ENCODE results near the gene DERA. TPM values are rescaled to one million over a fixed set of nuclear protein-coding genes. Genes with fewer than 3 reads are reported as not detected.

Gene DERA
- polyA plus RNA-seq, 1 donor from 2014 or later = 29.9 TPM

GRCh38 chr12:16075887-16076286, 164.8 kb downstream of the DERA start:
- Mint-ChIP-seq H3K27ac (no peak overlapping the region), H3K9me3 (no peaks in the 10 kb centered on the region), H3K4me3 (no peak overlapping the region), H3K36me3 (no peaks in the 10 kb centered on the region), H3K27me3 (peaks cover 4% of the 10 kb centered on the region), H3K4me1 (no peaks in the 10 kb centered on the region)

DNA sequence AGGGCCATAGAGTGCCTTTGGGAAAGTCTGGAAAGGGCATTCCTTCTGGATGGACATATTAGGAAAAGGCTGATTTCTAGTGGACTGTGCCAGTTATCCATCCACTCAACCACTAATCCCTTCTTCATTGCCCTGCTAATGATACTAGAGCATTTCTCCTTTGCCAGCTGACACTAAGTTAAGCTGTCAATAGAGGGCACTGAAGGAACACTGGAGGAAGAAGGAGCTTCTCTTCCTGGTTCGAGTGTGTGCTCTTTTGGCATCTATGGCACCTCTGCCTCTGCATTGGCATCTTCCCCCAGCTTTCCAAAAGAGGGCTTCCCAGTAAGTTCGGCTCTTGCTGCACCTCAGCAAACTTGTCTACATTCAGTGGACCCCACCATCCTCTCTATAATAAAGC, 165.4 kb downstream of the DERA start:
- Mint-ChIP-seq H3K9me3 (no peaks in the 10 kb centered on the region), H3K4me3 (no peak overlapping the region), H3K36me3 (peaks cover 2% of the 10 kb centered on the region), H3K27ac (no peak overlapping the region), H3K27me3 (peaks cover 4% of the 10 kb centered on the region), H3K4me1 (no peaks in the 10 kb centered on the region)

DNA sequence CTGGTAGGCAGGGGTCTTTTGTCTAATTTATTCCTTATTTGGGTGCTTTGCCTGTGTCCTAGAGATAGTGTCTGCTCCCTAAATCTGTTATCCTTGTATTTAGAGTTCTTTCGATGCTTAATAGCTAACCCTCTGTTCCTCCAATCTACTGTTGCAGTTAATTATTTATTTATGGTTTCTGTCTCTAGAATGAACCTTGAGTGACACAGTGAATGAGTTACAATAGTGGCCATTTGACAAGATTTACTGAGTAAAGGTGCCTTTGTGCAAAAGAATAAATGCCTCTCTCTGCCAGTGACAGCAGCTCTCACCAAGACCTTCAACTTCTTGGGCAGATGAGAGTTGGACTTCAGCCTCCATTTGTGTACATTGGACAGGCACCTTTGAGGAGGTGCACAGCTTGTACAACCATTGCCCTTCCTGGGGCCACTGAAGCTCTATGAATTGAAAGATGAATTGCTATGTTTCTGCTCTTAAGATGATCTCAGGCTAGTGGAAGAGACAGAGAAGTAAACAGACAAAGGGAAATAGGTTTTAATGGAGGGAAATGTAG, 165.9 kb downstream of the DERA start:
- H3K27me3 Mint-ChIP-seq = peaks cover 4% of the 10 kb centered on the region

DNA sequence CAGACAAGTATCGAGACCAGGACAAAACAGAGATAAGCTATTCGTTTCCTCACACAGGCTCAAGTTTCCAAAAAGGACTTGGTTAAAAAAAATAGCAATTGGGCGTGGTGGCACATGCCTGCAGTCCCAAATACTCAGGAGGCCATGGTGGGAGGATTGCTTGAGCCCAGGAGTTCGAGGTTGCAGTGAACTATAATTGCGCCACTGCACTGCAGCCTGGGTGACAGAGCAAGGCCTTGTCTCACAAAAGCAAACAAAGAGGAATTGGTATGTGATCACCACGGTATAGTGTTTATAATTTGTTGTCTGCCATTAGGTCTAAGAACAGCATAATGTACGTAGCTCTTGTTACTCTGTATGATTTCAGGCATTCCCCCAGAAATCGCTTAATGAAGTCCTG, 175.3 kb downstream of the DERA start:
- H3K36me3 Mint-ChIP-seq = no peaks in the 10 kb centered on the region
- no peaks in the 10 kb centered on the region for H3K27me3 Mint-ChIP-seq
- H3K4me1 Mint-ChIP-seq = no peaks in the 10 kb centered on the region
- H3K27ac Mint-ChIP-seq = no peak overlapping the region
- H3K4me3 Mint-ChIP-seq = no peak overlapping the region
- H3K9me3 Mint-ChIP-seq = peaks cover 0 to 4% (median 0%) of the 10 kb centered on the region in 3 donors

More for the DNA sequence above, 165.9 kb downstream of the DERA start:
- Mint-ChIP-seq H3K4me1 (no peaks in the 10 kb centered on the region), H3K36me3 (peaks cover 2% of the 10 kb centered on the region), H3K27ac (no peak overlapping the region), H3K9me3 (no peaks in the 10 kb centered on the region), H3K4me3 (no peak overlapping the region)

DNA sequence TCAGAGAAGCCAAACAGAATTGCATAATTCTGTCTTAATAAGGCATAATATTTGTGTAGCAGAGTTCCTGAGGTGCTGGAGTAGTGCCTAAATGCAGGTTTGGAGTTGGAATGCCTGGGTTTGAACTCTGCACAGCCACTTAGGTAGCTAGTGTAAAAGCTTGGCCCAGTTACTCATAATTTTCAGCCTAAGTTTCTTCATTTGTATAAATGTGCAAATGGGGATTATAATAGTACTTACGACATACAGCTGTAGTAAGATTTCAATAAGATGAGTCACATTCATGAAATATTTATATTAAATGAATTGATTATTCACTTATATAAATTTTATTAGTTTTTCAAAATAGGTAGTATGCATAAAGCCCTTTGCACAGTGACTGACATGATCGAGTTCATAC, 175.8 kb downstream of the DERA start:
- no peaks in the 10 kb centered on the region for H3K27me3 Mint-ChIP-seq
- no peaks in the 10 kb centered on the region for H3K36me3 Mint-ChIP-seq
- no peak overlapping the region for H3K27ac Mint-ChIP-seq
- H3K4me1 Mint-ChIP-seq = no peaks in the 10 kb centered on the region
- peaks cover 0 to 4% (median 0%) of the 10 kb centered on the region in 3 donors for H3K9me3 Mint-ChIP-seq
- H3K4me3 Mint-ChIP-seq = no peak overlapping the region

Other genes starting within 250 kb of the DERA start
- 1.6 TPM for gene EPS8, start 121.9 kb upstream of the DERA start, polyA plus RNA-seq
- 95.2 TPM for gene STRAP, start 28.9 kb upstream of the DERA start, polyA plus RNA-seq

All from IgD-negative memory B cell (primary cell).